Measurements from ENCODE around the gene TMEM132C. TPM values are rescaled to one million over a fixed set of nuclear protein-coding genes. Genes with fewer than 3 reads are reported as not detected.
"Not testable (repeated sequence)": the region's sequence is repeated elsewhere in the genome, so short reads cannot be mapped to it uniquely, and the experiment has no call there.

TMEM132C gene
- total RNA-seq, 2 donors from 2014 or later: not detected

DNA sequence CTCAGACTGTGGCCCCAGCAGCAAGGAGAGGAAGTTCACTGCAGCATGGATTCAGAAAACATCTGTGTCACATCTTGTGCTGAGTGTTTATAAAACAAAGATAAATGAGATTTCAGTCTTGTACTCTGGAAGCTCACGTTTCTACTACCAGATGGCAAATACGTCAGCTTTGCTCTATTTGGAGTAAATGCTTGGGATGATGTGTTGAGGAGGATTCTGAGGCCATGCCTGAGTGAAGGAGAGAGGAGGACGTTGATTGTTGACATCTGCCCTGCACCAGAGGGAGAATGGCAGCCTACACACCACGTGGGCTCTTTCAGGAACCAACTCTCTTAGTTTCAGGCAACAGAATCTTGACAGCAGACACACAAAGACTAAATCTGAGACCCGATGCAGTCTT, 188.9 kb downstream of the TMEM132C start:
- H3K27ac Mint-ChIP-seq: no peak overlapping the region
- no peaks in the 10 kb centered on the region for H3K4me1 Mint-ChIP-seq (ENCODE audit: low read depth)
- no peaks in the 10 kb centered on the region for H3K27me3 Mint-ChIP-seq (ENCODE audit: low read depth)
- DNase-seq: no peak
- H3K36me3 Mint-ChIP-seq (ENCODE audit: insufficient read depth in 2 of 2): no peaks in the 10 kb centered on the region
- H3K9me3 Mint-ChIP-seq: peaks cover 0 to 10% of the 10 kb centered on the region in 2 donors
- ATAC-seq (replicated peaks in 1 of 2): no peak
- H3K4me3 Mint-ChIP-seq: no peak overlapping the region

DNA sequence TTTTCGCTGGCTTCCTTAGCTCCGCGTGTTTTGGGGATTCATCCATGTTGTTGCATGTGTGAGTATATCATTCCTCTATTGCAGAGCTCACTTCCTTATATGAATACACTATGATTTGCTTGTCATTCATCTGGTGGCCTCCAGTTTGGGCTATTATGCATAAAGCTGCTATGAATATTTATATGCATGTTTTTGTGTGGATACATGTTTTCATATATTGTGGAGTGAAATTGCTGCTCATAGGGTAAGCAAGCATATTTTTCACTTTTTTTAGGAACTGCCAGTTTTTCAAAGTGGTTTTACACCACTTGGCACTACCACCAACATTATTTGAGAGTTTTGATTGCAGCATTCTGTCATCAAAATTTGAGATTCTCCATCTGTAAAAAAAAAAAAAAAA, 190.0 kb downstream of the TMEM132C start:
- DNase-seq (no peak), ATAC-seq (replicated peaks in 1 of 2) (no peak)
- Mint-ChIP-seq H3K4me1 (ENCODE audit: low read depth) (no peaks in the 10 kb centered on the region), H3K27me3 (ENCODE audit: low read depth) (no peaks in the 10 kb centered on the region), H3K27ac (no peak overlapping the region), H3K36me3 (ENCODE audit: insufficient read depth in 2 of 2) (no peaks in the 10 kb centered on the region), H3K9me3 (peaks cover 0 to 8% of the 10 kb centered on the region in 2 donors), H3K4me3 (no peak overlapping the region)

DNA sequence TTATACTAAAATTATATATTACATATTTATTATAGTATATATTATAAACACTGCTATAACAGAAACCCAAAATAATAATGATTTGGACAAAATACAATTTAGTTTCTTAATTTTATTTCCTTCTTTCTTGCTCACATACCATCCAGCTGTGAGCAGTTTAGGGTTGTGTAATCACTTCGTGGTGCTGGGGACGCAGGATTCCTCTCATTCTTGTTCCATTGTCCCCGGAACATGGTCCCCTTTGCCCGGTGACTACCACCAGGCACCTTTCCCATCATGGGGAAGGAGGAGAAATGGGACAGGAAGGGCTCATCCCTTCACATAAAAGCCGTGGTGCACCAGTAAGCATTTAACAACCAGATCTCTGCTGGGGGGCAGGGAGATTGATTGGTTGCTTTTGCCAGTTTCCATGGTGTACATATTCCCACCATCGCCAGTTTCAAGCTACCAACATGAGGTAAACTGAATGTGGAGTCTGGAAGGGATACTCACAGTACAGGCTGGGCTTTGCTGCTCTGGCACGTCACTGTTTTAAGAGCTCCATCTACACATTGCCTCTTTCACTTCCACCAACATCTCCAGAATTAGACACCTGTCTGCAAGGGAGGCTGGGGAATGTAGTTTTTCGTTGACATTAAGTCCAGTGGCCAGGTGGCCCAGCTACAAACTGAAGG, 191.5 kb downstream of the TMEM132C start:
- Mint-ChIP-seq H3K36me3 (ENCODE audit: insufficient read depth in 2 of 2) (no peaks in the 10 kb centered on the region), H3K27me3 (ENCODE audit: low read depth) (no peaks in the 10 kb centered on the region), H3K4me1 (ENCODE audit: low read depth) (no peaks in the 10 kb centered on the region), H3K4me3 (no peak overlapping the region), H3K9me3 (peaks cover 0 to 6% of the 10 kb centered on the region in 2 donors), H3K27ac (no peak overlapping the region)
- no peak for ATAC-seq (replicated peaks in 1 of 2)
- no peak for DNase-seq

DNA sequence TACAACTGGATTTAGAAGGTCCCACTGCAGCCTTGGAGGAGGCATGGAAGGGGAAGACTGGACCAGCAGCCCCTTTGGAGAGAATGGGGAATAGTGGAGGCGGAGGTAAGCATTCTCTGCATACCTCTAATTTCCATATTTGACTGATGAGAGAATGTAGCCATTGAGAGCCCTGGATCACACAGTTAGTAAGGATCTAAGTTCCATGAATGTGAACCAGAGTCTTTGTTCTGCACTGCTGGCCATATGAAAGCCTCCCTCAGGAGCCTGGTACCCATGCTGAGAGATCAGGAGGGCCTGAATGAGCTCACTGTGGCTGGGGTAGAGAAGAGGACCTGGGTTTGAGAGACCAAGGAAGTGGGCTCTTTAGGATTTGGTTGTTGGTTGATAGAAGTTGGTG, 192.1 kb downstream of the TMEM132C start:
- no peak overlapping the region for H3K4me3 Mint-ChIP-seq
- H3K27ac Mint-ChIP-seq: no peak overlapping the region
- H3K4me1 Mint-ChIP-seq (ENCODE audit: low read depth): no peaks in the 10 kb centered on the region
- no peaks in the 10 kb centered on the region for H3K27me3 Mint-ChIP-seq (ENCODE audit: low read depth)
- no peak for ATAC-seq (replicated peaks in 1 of 2)
- no peaks in the 10 kb centered on the region for H3K36me3 Mint-ChIP-seq (ENCODE audit: insufficient read depth in 2 of 2)
- peaks cover 0 to 4% of the 10 kb centered on the region in 2 donors for H3K9me3 Mint-ChIP-seq
- no peak for DNase-seq

DNA sequence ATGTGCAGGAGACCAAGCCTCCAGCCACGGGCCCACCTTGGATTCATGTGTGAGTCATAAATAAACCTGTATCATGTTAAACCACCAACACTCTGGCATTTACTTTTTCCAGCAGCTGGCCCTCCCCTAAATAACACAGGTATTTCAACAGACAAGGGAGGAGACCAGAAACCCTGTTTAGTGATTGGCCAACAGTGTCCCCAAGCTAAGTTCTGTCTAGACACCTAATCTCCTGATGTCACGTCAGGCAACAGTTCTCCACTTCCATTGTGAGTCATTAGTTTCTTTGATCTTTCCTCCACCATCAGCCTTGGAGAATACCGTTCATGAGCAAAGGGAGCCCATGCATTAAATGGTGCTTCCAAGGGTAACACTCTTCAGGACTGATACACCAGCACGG, 196.9 kb downstream of the TMEM132C start:
- no peak overlapping the region for H3K27ac Mint-ChIP-seq
- H3K9me3 Mint-ChIP-seq: peaks cover 0 to 5% of the 10 kb centered on the region in 2 donors
- H3K27me3 Mint-ChIP-seq (ENCODE audit: low read depth): no peaks in the 10 kb centered on the region
- H3K4me3 Mint-ChIP-seq: no peak overlapping the region
- ATAC-seq (replicated peaks in 1 of 2): no peak
- no peaks in the 10 kb centered on the region for H3K4me1 Mint-ChIP-seq (ENCODE audit: low read depth)
- no peaks in the 10 kb centered on the region for H3K36me3 Mint-ChIP-seq (ENCODE audit: insufficient read depth in 2 of 2)
- no peak for DNase-seq

DNA sequence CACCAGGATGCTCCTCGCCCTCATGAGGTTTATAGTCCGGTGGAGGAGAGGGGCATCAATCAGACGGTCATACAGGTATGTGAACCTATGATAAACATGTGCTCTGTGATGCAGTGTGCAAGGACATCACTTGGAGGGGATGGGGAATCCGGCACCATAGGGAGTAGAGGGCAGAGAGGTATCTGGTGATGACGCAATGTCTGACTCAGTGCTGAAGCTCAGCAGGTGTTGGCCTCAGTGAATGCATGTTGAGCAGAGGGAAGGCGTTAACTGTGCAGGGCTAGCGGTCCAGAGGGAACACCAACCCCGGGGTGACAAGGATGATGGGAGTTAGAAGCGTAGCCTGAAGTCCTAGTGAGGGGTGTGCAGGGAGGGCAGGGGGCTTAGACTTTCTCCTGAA, 200.9 kb downstream of the TMEM132C start:
- Mint-ChIP-seq H3K27me3 (ENCODE audit: low read depth) (no peaks in the 10 kb centered on the region), H3K4me1 (ENCODE audit: low read depth) (no peaks in the 10 kb centered on the region), H3K36me3 (ENCODE audit: insufficient read depth in 2 of 2) (no peaks in the 10 kb centered on the region), H3K9me3 (peaks cover 0 to 2% of the 10 kb centered on the region in 2 donors), H3K27ac (no peak overlapping the region), H3K4me3 (no peak overlapping the region)
- ATAC-seq (replicated peaks in 1 of 2) (no peak), DNase-seq (no peak)

DNA sequence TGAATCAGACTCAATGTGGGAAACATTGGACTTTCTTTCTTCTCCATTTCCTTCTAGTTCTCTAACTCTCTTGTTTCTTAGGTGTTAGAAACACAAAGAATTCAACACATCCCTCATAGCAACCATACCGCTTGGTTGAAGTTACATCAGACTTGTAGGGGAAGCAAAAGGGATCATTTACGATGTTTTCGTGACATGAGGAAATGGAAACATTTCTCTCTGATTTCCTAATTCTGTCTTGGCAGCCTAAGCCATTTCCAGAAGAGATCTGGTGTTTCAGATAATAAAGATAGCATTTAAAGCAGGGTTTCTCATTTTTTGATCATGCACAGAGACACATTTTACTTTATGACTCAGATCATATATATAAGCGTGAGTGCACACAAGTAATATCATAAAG, 202.0 kb downstream of the TMEM132C start:
- no peak for DNase-seq

DNA sequence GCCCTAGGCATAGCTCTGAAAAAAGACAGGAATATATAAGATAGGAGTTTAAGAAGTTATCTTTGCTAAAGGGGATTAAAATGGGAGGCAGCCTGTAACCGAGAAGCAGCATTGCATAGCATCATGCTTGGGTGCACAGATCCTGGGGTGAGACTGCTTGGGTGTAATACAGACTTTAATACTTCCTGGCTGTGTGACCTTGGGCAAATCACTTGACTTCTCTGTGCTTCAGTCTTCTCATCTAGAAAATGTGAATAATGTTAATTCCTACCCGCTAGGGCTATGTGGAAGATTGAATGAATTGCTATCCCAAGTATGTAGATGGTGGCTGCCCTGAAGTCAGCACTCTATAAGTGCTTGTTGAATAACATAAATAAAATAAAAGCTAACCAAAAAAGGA, 204.5 kb downstream of the TMEM132C start:
- H3K4me1 Mint-ChIP-seq (ENCODE audit: low read depth): no peaks in the 10 kb centered on the region
- H3K27me3 Mint-ChIP-seq (ENCODE audit: low read depth): no peaks in the 10 kb centered on the region
- no peak for ATAC-seq (replicated peaks in 1 of 2)
- DNase-seq: no peak
- peaks cover 8 to 10% of the 10 kb centered on the region in 2 donors for H3K9me3 Mint-ChIP-seq
- H3K27ac Mint-ChIP-seq: no peak overlapping the region
- no peak overlapping the region for H3K4me3 Mint-ChIP-seq
- H3K36me3 Mint-ChIP-seq (ENCODE audit: insufficient read depth in 2 of 2): peaks cover 5 to 6% of the 10 kb centered on the region in 2 donors

More for the DNA sequence above, 202.0 kb downstream of the TMEM132C start:
- no peak for ATAC-seq (replicated peaks in 1 of 2)
- Mint-ChIP-seq H3K27ac (no peak overlapping the region), H3K36me3 (ENCODE audit: insufficient read depth in 2 of 2) (peaks cover 5 to 6% of the 10 kb centered on the region in 2 donors), H3K4me1 (ENCODE audit: low read depth) (no peaks in the 10 kb centered on the region), H3K27me3 (ENCODE audit: low read depth) (no peaks in the 10 kb centered on the region), H3K9me3 (peaks cover 8 to 11% of the 10 kb centered on the region in 2 donors), H3K4me3 (no peak overlapping the region)

DNA sequence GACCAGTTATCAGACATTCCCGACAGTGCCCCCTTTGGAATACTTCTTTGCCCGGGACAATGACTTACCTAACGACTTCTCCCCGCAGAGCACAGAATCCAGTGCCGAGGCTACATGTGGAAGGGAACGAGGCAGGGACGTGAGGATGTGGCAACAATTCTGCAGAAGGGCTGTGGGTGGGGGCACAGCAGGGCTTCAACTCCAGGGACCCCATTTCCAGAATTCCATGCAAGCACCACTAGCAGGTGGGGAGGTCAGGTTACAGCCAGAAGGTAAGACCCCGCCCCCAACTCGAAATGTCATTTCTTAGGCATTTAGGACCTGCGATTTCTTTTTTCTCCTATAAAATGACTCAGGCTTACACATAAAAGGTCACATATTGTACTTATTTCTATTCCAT, 207.9 kb downstream of the TMEM132C start:
- Mint-ChIP-seq H3K9me3 (peaks cover 8 to 10% of the 10 kb centered on the region in 2 donors), H3K4me3 (no peak overlapping the region), H3K27ac (no peak overlapping the region), H3K4me1 (ENCODE audit: low read depth) (no peaks in the 10 kb centered on the region), H3K27me3 (ENCODE audit: low read depth) (no peaks in the 10 kb centered on the region), H3K36me3 (ENCODE audit: insufficient read depth in 2 of 2) (peaks cover 5 to 6% of the 10 kb centered on the region in 2 donors)
- no peak for DNase-seq
- no peak for ATAC-seq (replicated peaks in 1 of 2)

DNA sequence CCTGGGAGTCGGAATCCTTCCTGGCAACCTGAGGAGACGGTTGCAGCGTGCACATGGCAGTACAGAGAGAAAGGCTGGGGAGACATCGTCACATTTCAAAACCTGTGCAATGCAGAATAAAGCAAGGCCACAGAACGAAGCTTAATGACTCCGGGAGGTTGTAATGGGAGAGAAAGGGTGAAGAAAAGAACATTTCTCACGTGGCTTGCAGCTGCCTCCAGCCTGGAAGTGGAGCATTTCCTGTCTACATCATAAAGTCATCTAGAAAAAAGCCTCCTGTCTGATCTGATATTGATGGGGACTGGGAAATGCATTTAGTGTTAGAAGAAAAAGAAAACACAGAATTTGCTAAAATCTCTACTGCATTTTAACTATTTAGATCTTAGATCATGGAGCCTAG, 209.3 kb downstream of the TMEM132C start:
- H3K27ac Mint-ChIP-seq: no peak overlapping the region
- DNase-seq: no peak
- no peak overlapping the region for H3K4me3 Mint-ChIP-seq
- no peaks in the 10 kb centered on the region for H3K27me3 Mint-ChIP-seq (ENCODE audit: low read depth)
- H3K9me3 Mint-ChIP-seq: peaks cover 8 to 10% of the 10 kb centered on the region in 2 donors
- peaks cover 5 to 6% of the 10 kb centered on the region in 2 donors for H3K36me3 Mint-ChIP-seq (ENCODE audit: insufficient read depth in 2 of 2)
- H3K4me1 Mint-ChIP-seq (ENCODE audit: low read depth): no peaks in the 10 kb centered on the region
- no peak for ATAC-seq (replicated peaks in 1 of 2)

DNA sequence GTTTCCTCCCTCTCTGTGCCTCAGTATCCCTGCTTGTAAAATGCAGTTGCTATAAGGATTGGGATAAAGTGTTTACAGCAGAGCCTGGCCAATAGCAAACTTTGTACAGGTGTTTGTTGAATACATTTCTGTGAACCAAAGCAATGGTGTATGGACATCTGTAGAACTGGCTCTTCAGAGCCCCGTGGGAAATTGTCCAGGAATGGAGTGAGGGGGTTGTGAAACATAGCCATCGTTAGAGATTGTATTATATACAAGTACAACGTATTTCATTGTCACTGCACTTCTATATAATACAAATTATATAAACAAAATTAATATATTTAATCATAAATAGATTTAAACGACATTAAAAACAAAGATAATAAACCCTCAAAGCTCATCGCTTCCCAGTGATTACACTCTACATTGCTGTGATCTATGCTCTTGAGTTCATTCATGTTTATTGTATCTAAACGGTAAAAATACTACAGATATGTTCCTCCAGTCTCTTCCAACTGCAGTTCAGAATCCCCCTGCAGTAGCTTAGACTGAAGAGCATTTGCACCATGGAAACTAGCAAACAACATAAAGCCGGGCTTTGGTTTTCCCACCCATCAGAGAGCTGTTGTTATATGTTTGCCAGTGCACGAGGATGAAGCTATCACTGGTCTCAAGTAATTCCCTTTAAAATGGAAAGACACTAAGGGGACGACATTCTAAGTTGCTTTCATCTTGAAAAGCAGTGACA, 216.7 kb downstream of the TMEM132C start:
- Mint-ChIP-seq H3K27me3 (ENCODE audit: low read depth) (no peaks in the 10 kb centered on the region), H3K4me1 (ENCODE audit: low read depth) (no peaks in the 10 kb centered on the region), H3K4me3 (no peak overlapping the region), H3K27ac (no peak overlapping the region), H3K9me3 (peaks cover 0 to 3% of the 10 kb centered on the region in 2 donors), H3K36me3 (ENCODE audit: insufficient read depth in 2 of 2) (no peaks in the 10 kb centered on the region)
- no peak for ATAC-seq (replicated peaks in 1 of 2)
- no peak for DNase-seq

DNA sequence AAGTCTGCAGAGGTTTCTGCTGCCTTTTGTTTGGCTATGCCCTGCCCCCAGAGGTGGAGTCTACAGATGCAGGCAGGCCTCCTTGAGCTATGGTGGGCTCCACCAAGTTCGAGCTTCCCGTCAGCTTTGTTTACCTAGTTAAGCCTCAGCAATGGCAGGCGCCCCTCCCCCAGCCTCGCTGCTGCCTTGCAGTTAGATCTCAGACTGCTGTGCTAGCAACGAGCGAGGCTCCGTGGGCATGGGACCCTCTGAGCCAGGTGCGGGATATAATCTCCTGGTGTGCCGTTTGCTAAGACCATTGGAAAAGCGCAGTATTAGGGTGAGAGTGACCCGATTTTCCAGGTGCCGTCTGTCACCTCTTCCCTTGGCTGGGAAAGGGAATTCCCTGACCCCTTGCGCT, 230.4 kb downstream of the TMEM132C start:
- not testable (repeated sequence) for H3K36me3 Mint-ChIP-seq (ENCODE audit: insufficient read depth in 2 of 2); H3K4me1 Mint-ChIP-seq (ENCODE audit: low read depth); H3K4me3 Mint-ChIP-seq; H3K27ac Mint-ChIP-seq; DNase-seq; H3K27me3 Mint-ChIP-seq (ENCODE audit: low read depth); ATAC-seq (replicated peaks in 1 of 2)
- peaks cover 11 to 13% of the 10 kb centered on the region in 2 donors for H3K9me3 Mint-ChIP-seq

DNA sequence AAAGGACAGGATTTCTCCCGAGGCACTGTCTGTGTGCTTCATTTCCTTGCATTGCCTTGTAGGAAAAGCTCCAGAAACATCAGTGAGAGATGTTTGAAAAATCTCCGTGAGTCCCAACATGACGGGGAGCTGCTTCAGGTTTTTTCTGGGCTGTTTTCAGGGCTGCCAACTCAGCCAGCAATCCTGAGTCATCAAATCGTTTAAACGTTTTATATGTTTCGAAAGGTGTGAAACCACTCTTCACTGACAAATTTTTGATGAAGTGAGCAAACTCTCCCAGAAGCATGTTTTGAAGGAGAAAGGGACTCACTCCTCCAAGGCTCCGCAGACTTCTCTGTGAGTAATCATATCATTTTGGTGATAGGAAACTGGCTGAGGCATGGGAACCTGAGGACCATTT, 240.5 kb downstream of the TMEM132C start:
- H3K27ac Mint-ChIP-seq: no peak overlapping the region

More for the DNA sequence above, 240.5 kb downstream of the TMEM132C start:
- DNase-seq (no peak), ATAC-seq (replicated peaks in 1 of 2) (no peak)
- Mint-ChIP-seq H3K4me3 (no peak overlapping the region), H3K27me3 (ENCODE audit: low read depth) (no peaks in the 10 kb centered on the region), H3K36me3 (ENCODE audit: insufficient read depth in 2 of 2) (peaks cover 0 to 3% of the 10 kb centered on the region in 2 donors), H3K9me3 (peaks cover 3 to 7% of the 10 kb centered on the region in 2 donors), H3K4me1 (ENCODE audit: low read depth) (no peaks in the 10 kb centered on the region)
